ENCODE measurements around the gene GFER. TPM values are rescaled to one million over a fixed set of nuclear protein-coding genes. Genes with fewer than 3 reads are reported as not detected.

The GFER gene
- total and polyA plus RNA-seq, 10 of the 15 experiments (the other 5 are each of a cell fraction or from before 2014, with no cell fraction given): 2.4 to 57.7 (median 31.3) TPM

DNA sequence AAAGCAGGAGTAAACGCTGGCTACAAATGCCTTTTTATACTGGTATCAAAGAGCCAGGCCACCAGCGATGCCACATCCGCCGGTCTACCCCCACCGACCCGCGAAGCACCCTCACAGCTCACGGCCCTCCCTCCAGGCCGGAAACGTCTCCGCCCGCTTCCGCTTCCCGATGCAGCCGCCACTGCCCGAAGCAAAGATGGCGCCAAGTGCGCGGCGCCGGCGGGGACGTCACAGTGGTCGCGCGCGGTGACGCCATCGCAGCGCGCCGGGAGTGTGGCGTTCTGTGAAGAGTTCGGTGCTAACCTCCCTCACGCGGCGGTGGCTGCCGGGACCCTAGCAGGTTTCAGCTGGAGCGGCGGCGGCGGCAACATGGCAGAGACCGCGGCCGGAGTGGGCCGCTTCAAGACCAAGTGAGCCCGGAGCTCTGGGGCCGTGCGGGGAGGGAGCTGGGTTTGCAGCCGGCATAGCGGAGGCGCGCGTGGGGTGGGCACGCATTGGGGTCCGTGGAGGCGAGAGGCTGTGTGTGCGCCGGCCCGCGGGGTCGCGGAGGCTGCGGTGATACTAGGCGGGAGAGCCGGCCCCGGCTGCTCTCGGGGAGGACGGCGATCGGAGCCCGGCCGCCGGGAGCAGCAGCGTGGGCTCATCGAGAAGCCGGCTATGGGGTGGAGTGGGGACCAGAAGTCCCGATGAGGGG lies 12.1 kb upstream of the GFER start, which contains the start of gene TBL3 (continued):
- no peak for TF ChIP-seq RBBP5 (conservative IDR thresholded peaks at IDR 0.05)
- TF ChIP-seq, protein P1, sequence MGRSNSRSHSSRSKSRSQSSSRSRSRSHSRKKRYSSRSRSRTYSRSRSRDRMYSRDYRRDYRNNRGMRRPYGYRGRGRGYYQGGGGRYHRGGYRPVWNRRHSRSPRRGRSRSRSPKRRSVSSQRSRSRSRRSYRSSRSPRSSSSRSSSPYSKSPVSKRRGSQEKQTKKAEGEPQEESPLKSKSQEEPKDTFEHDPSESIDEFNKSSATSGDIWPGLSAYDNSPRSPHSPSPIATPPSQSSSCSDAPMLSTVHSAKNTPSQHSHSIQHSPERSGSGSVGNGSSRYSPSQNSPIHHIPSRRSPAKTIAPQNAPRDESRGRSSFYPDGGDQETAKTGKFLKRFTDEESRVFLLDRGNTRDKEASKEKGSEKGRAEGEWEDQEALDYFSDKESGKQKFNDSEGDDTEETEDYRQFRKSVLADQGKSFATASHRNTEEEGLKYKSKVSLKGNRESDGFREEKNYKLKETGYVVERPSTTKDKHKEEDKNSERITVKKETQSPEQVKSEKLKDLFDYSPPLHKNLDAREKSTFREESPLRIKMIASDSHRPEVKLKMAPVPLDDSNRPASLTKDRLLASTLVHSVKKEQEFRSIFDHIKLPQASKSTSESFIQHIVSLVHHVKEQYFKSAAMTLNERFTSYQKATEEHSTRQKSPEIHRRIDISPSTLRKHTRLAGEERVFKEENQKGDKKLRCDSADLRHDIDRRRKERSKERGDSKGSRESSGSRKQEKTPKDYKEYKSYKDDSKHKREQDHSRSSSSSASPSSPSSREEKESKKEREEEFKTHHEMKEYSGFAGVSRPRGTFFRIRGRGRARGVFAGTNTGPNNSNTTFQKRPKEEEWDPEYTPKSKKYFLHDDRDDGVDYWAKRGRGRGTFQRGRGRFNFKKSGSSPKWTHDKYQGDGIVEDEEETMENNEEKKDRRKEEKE (IDR thresholded peaks at IDR 0.05): no peak
- peak; percentile 87 for TF ChIP-seq IRF4 (IDR thresholded peaks at IDR 0.05; ENCODE audit: low read depth, low read length)
- TF ChIP-seq SMARCA5 (IDR thresholded peaks at IDR 0.05): no peak
- TF ChIP-seq NKRF (conservative IDR thresholded peaks at IDR 0.05): peak; percentile 91
- TF ChIP-seq, protein P2, sequence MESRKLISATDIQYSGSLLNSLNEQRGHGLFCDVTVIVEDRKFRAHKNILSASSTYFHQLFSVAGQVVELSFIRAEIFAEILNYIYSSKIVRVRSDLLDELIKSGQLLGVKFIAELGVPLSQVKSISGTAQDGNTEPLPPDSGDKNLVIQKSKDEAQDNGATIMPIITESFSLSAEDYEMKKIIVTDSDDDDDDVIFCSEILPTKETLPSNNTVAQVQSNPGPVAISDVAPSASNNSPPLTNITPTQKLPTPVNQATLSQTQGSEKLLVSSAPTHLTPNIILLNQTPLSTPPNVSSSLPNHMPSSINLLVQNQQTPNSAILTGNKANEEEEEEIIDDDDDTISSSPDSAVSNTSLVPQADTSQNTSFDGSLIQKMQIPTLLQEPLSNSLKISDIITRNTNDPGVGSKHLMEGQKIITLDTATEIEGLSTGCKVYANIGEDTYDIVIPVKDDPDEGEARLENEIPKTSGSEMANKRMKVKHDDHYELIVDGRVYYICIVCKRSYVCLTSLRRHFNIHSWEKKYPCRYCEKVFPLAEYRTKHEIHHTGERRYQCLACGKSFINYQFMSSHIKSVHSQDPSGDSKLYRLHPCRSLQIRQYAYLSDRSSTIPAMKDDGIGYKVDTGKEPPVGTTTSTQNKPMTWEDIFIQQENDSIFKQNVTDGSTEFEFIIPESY (IDR thresholded peaks at IDR 0.05): no peak
- TF ChIP-seq CHD1 (IDR thresholded peaks at IDR 0.05; ENCODE audit: low read depth, low read length): 0 out of 2 replicates have a peak, but pooled peaks have one; percentile 73
- TF ChIP-seq, protein P3, sequence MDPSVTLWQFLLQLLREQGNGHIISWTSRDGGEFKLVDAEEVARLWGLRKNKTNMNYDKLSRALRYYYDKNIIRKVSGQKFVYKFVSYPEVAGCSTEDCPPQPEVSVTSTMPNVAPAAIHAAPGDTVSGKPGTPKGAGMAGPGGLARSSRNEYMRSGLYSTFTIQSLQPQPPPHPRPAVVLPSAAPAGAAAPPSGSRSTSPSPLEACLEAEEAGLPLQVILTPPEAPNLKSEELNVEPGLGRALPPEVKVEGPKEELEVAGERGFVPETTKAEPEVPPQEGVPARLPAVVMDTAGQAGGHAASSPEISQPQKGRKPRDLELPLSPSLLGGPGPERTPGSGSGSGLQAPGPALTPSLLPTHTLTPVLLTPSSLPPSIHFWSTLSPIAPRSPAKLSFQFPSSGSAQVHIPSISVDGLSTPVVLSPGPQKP (IDR thresholded peaks at IDR 0.05; ENCODE audit: low read depth, low read length): peak; percentile 89
- TF ChIP-seq MLLT1 (IDR thresholded peaks at IDR 0.05): no peak
- TF ChIP-seq WRNIP1 (IDR thresholded peaks at IDR 0.05; ENCODE audit: borderline replicate concordance, low read depth, low read length): no peak
- no peak for TF ChIP-seq STAT3 (IDR thresholded peaks at IDR 0.05; ENCODE audit: low read depth, low read length)
- peak in 1 of 2 experiments; percentile 49; a peak in 1 of 4 replicates for TF ChIP-seq EP300 (IDR thresholded peaks at IDR 0.05; ENCODE audit: borderline replicate concordance in 1 of 2, control insufficient read depth in 1 of 2, low read depth in 2 of 2, low read length in 2 of 2)
- TF ChIP-seq PML (IDR thresholded peaks at IDR 0.05; ENCODE audit: low read length): peak; percentile 89; the same call in 1 of the 2 replicates
- TF ChIP-seq MXI1 (IDR thresholded peaks at IDR 0.05; ENCODE audit: low read depth, low read length): peak; percentile 87
- TF ChIP-seq LARP7 (IDR thresholded peaks at IDR 0.05): peak; percentile 30; the same call in 1 of the 2 replicates
- peak; percentile 93 for TF ChIP-seq MAX (IDR thresholded peaks at IDR 0.05; ENCODE audit: low read depth, low read length)
- no peak for TF ChIP-seq IKZF2 (IDR thresholded peaks at IDR 0.05)
